Kidney (tissue), 14 donors: ENCODE results near the gene CPE. TPM values are rescaled to one million over a fixed set of nuclear protein-coding genes. Genes with fewer than 3 reads are reported as not detected.
"Not testable (repeated sequence)": the region's sequence is repeated elsewhere in the genome, so short reads cannot be mapped to it uniquely, and the experiment has no call there.

Experiments
- DNase-seq, 5 donors: peaks; one replicate each; pipeline ENCODE4 v3.0.0-alpha.2; 2013 to 2020
- FAIRE-seq: peaks from 2 replicates; lab custom pipeline; 2012; peaks lifted over from hg19 to GRCh38; lab: Jason Lieb, UNC
- H3K27ac ChIP-seq, 2 donors: one replicate each; pipeline ENCODE4 v1.7.0; 2013; ENCODE audit warnings: low read depth in 2 of 2, low read length in 2 of 2, inconsistent platforms in 1 of 2
- H3K27me3 ChIP-seq: one replicate; pipeline ENCODE4 v1.7.1; 2013; ENCODE audit warnings: low read length, inconsistent platforms; ENCODE audit not compliant: control insufficient read depth, insufficient read depth
- H3K36me3 ChIP-seq, 3 donors: one replicate each; pipeline versions ENCODE4 v1.7.0 to v1.7.1; 2013; ENCODE audit warnings: low read length in 3 of 3, control low read depth in 1 of 3, inconsistent platforms in 1 of 3; ENCODE audit not compliant: insufficient read depth in 3 of 3, control insufficient read depth in 2 of 3
- H3K4me1 ChIP-seq, 3 donors: one replicate each; pipeline versions ENCODE4 v1.7.0 to v1.7.1; 2013; ENCODE audit warnings: low read length in 3 of 3, inconsistent platforms in 1 of 3, low read depth in 1 of 3; ENCODE audit not compliant: control insufficient read depth in 2 of 3, insufficient read depth in 2 of 3
- H3K4me3 ChIP-seq, 3 donors: one replicate each; pipeline versions ENCODE4 v1.7.0 to v1.8.1; 2013; ENCODE audit warnings: low read length in 3 of 3, control low read depth in 1 of 3, inconsistent platforms in 1 of 3
- H3K9ac ChIP-seq, 3 donors: one replicate each; pipeline versions ENCODE4 v1.7.0 to v1.7.1; 2013; ENCODE audit warnings: low read length in 3 of 3, control low read depth in 1 of 3, inconsistent platforms in 1 of 3
- H3K9me3 ChIP-seq, 3 donors: one replicate each; pipeline versions ENCODE4 v1.7.0 to v1.7.1; 2013; ENCODE audit warnings: low read length in 3 of 3, control low read depth in 1 of 3, inconsistent platforms in 1 of 3; ENCODE audit not compliant: control insufficient read depth in 2 of 3, insufficient read depth in 1 of 3
- intact Hi-C: fragments of 100-400 bp; cut with DNase I; formaldehyde crosslinking; loops from one replicate; pipeline ENCODE4 v1.11.1; 2022
- polyA plus RNA-seq: library from polyadenylated mRNA; stranded (reverse); fragments of 350-450 nt; fragmentation: Illumina TruSeq; extraction: RNeasy Lipid Tissue Mini Kit (QIAGEN cat#74804); gene quantifications from one replicate; pipeline ENCODE4 v1.2.3, GENCODE V29; 2014; ENCODE audit warnings: low read depth, low replicate concordance; ENCODE audit not compliant: insufficient read depth
- total RNA-seq: library from RNA; stranded (reverse); fragmentation: NEBNext Ultra II Directional; extraction: Animal tissue kit (Norgen Biotek cat#: 25700); gene quantifications from one replicate; pipeline ENCODE4 v1.2.1, GENCODE V29; 2021
- TF ChIP-seq, protein P1 (sequence below): IDR thresholded peaks from 3 replicates; pipeline ENCODE4 v1.5.1; 2012; ENCODE audit warnings: mild to moderate bottlenecking, moderate library complexity, borderline replicate concordance; ENCODE audit not compliant: insufficient read depth; ENCODE audit errors: extremely low read depth
- donor health status: control.
- donor health status: control.
- donor health status: control.
- donor health status: control.
- donor health status: control.
- donor health status: DM: yes; HTN: yes; CAD: no.
- donor health status: Normal renal cell carcinoma (clear cell type).

The CPE gene
- total and polyA plus RNA-seq, 2 donors from 2014 or later = 24.2 to 87.7 TPM

DNA sequence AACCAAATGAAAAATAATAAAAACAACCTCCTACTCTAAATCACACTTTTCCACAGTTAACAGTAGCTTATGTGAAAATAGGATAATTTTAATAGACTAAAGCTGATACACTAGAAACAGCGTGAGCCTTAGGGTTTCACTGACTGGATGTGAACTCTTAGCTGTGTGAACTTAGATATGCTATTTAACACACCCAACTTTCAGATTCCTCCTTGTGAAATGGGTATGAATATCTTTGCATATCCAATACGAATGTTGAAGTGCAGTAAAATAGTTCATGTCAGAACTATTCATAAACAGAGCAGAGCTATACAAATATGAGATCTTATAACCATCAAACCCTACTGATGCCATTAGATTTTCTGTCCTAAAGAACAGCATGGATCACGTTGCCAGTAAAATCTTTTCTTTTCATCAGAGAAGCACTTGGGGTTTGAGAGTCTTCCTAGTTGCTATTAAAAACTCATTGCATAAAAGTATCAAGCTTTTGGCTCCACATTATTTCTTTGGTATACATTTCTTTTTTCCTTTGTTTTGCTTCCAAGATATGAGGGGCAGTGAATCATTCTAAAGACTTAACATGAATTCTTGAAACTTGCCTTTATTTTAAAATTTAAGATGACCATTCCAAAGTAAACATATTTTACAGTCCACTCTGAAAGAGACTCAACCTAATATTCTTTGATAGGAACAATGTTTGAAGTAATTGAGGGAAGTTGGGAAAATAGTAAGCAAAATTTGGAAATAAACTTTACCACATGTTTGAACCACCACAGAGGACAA is 102.4 kb downstream of the CPE start:
- intact Hi-C loops = no loop called here
- DNase-seq (peak in 1 of 5 donors; percentile 18), FAIRE-seq (no peak)
- H3K27me3 ChIP-seq = no peaks in the 10 kb centered on the region
- TF ChIP-seq, protein P1, sequence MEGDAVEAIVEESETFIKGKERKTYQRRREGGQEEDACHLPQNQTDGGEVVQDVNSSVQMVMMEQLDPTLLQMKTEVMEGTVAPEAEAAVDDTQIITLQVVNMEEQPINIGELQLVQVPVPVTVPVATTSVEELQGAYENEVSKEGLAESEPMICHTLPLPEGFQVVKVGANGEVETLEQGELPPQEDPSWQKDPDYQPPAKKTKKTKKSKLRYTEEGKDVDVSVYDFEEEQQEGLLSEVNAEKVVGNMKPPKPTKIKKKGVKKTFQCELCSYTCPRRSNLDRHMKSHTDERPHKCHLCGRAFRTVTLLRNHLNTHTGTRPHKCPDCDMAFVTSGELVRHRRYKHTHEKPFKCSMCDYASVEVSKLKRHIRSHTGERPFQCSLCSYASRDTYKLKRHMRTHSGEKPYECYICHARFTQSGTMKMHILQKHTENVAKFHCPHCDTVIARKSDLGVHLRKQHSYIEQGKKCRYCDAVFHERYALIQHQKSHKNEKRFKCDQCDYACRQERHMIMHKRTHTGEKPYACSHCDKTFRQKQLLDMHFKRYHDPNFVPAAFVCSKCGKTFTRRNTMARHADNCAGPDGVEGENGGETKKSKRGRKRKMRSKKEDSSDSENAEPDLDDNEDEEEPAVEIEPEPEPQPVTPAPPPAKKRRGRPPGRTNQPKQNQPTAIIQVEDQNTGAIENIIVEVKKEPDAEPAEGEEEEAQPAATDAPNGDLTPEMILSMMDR = no peak
- no peaks in the 10 kb centered on the region for H3K4me1 ChIP-seq
- no peaks in the 10 kb centered on the region for H3K9me3 ChIP-seq
- no peak overlapping the region for H3K4me3 ChIP-seq
- no peak overlapping the region for H3K27ac ChIP-seq
- H3K36me3 ChIP-seq = no peaks in the 10 kb centered on the region
- H3K9ac ChIP-seq = no peak overlapping the region

- TF ChIP-seq, protein P1 = no peak
- Histone ChIP-seq H3K4me3 (no peak overlapping the region), H3K36me3 (no peaks in the 10 kb centered on the region), H3K4me1 (no peaks in the 10 kb centered on the region), H3K9ac (no peak overlapping the region), H3K9me3 (no peaks in the 10 kb centered on the region), H3K27me3 (no peaks in the 10 kb centered on the region), H3K27ac (no peak overlapping the region)
- no peak for FAIRE-seq
- intact Hi-C loops = no loop called here
- no peak for DNase-seq
Observed at GRCh38 chr4:165489786-165490185, 111.0 kb downstream of the CPE start.

DNA sequence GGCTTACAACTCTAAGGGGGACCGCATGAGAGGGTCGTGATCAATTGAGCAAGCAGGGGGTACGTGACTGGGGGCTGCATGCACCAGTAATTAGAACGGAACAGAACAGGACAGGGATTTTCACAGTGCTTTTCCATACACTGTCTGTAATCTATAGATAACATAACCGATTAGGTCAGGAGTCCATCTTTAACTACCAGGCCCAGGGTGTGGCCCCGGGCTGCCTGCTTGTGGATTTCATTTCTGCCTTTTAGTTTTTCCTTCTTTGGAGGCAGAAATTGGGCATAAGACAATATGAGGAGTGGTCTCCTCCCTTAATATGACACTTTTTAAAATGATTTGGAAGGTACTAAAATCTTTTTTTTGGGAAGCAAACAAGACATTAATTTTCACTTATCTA is 113.8 kb downstream of the CPE start:
- H3K4me1 ChIP-seq, H3K27me3 ChIP-seq, intact Hi-C loops, H3K9ac ChIP-seq, FAIRE-seq, H3K27ac ChIP-seq, DNase-seq, H3K36me3 ChIP-seq, H3K9me3 ChIP-seq, H3K4me3 ChIP-seq: not testable (repeated sequence)

DNA sequence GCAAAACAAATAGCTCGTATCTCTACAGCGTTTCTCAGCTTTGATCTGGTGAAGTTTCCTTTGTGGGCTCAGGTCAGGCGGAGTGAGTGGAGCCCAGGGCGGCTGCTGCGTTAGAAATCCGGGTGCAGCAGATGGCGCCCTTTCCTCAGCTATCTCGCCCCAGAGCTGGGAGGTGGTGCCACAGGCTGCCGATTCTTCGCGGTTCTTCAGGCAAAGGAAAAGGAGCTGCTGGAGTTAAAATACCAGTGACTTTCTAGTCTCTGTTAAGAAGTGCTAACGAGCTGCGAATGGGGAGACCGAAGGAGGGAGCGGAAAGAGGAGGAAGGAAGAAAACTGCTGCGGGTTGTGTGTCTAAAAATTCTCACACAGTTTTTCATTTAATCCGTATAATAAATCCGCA is 114.6 kb downstream of the CPE start:
- no peak overlapping the region for H3K9ac ChIP-seq
- DNase-seq = peak; percentile 68 to 83 (median 81)
- H3K27me3 ChIP-seq = no peaks in the 10 kb centered on the region
- H3K36me3 ChIP-seq = no peaks in the 10 kb centered on the region
- peak; percentile 33 for FAIRE-seq
- intact Hi-C loops = no loop called here
- TF ChIP-seq, protein P1 = peak; percentile 65
- H3K4me3 ChIP-seq = peak overlapping the region in 1 of 3 donors; percentile 16
- H3K27ac ChIP-seq = no peak overlapping the region
- no peaks in the 10 kb centered on the region for H3K9me3 ChIP-seq
- no peaks in the 10 kb centered on the region for H3K4me1 ChIP-seq
